Thymus (tissue), 11 donors: Measurements from ENCODE around the gene CYRIA. TPM values are rescaled to one million over a fixed set of nuclear protein-coding genes. Genes with fewer than 3 reads are reported as not detected.

ENCODE experiments used
- DNase-seq, 9 donors: peaks; one replicate each; pipeline ENCODE4 v3.0.0-alpha.2; 2013; ENCODE audit warnings: low spot score in 9 of 9, low read depth in 6 of 9, missing footprints in 1 of 9
- H3K27ac ChIP-seq, 2 donors: one replicate each; pipeline ENCODE4 v1.5.1; 2013; ENCODE audit warnings: control low read depth in 1 of 2, low read depth in 1 of 2, low read length in 1 of 2, mild to moderate bottlenecking in 1 of 2, moderate library complexity in 1 of 2
- H3K27me3 ChIP-seq, 2 donors: one replicate each; pipeline ENCODE4 v1.5.1; 2013; ENCODE audit warnings: low read length in 1 of 2; ENCODE audit not compliant: control insufficient read depth in 2 of 2, insufficient read depth in 1 of 2
- H3K36me3 ChIP-seq, 2 donors: one replicate each; pipeline ENCODE4 v1.5.1; 2013; ENCODE audit warnings: low read length in 1 of 2, mild to moderate bottlenecking in 1 of 2, moderate library complexity in 1 of 2; ENCODE audit not compliant: control insufficient read depth in 2 of 2, insufficient read depth in 2 of 2
- H3K4me1 ChIP-seq, 2 donors: one replicate each; pipeline ENCODE4 v1.5.1; 2013; ENCODE audit warnings: low read length in 2 of 2; ENCODE audit not compliant: control insufficient read depth in 2 of 2, insufficient read depth in 2 of 2
- H3K4me3 ChIP-seq, 2 donors: one replicate each; pipeline ENCODE4 v1.5.1; 2013; ENCODE audit warnings: low read length in 2 of 2, control low read depth in 1 of 2, mild to moderate bottlenecking in 1 of 2
- H3K9me3 ChIP-seq, 2 donors: one replicate each; pipeline ENCODE4 v1.5.1; 2013; ENCODE audit warnings: low read length in 1 of 2, mild to moderate bottlenecking in 1 of 2; ENCODE audit not compliant: control insufficient read depth in 2 of 2, insufficient read depth in 1 of 2
- WGBS: extraction: QIAGEN DNeasy Blood & Tissue Kit; methylation state at CpG from one replicate; pipeline ENCODE4 v1.1.7; 2013; 5-methylcytosine and 5-hydroxymethylcytosine counted together
- polyA plus RNA-seq: library from polyadenylated mRNA; stranded (reverse); fragments of 200-250 nt; gene quantifications from one replicate; pipeline ENCODE4 v1.2.3, GENCODE V29; 2013
- total RNA-seq: library from RNA; stranded (reverse); fragments of 120-200 nt; gene quantifications from one replicate; pipeline ENCODE4 v1.2.4, GENCODE V29; 2013
- donor health status: healthy.

CYRIA gene
- total and polyA plus RNA-seq, 2 donors, result 4.0 to 7.2 TPM

DNA sequence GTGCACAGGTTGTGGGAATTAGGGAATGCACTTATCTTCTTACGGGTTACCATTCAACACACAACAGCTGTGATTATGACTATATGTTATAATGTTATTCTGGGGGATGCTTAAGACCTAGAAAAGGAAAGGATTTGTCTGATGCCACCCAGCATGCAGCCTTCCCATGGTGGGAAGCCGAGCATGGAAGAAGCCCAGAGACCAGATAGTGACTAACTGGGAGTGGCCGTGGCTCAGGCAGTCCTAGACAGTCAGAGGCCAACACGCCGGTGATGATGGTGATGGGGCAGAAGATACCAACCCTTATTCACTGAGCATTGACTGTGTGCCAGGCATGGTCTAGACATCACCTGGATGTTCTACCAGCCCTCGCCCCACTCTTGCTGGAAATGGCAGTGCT is 35.9 kb downstream of the CYRIA start:
- no peak for DNase-seq
- Histone ChIP-seq H3K4me1 (peaks cover 20 to 72% of the 10 kb centered on the region in 2 donors), H3K27me3 (no peaks in the 10 kb centered on the region), H3K27ac (no peak overlapping the region), H3K9me3 (no peaks in the 10 kb centered on the region), H3K36me3 (no peaks in the 10 kb centered on the region), H3K4me3 (no peak overlapping the region)
- 98% methylated on average over 6 of the region's 6 CpGs for WGBS

DNA sequence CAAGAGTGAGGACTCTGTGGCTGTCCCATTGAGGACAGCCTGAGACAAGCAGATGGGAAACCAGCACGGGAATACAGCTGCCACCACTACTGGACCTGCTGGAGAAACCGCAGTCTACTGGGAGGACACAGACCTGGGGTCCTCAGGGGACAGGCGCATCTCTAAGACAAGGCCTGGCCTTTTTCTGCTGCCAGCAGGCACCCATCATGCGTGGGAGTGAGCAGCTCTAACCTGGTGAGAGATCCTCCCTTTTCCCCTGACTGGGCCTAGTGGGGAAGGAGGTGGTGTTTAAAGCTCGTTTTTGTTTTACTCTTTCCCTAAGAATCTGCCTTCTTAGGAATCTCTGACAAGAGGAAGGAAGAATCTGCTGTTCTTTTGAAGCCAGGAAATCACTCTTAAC is 36.6 kb downstream of the CYRIA start:
- no peaks in the 10 kb centered on the region for H3K9me3 ChIP-seq
- no peaks in the 10 kb centered on the region for H3K36me3 ChIP-seq
- H3K4me1 ChIP-seq, result peaks cover 20 to 76% of the 10 kb centered on the region in 2 donors
- 89% methylated on average over 5 of the region's 5 CpGs for WGBS
- no peaks in the 10 kb centered on the region for H3K27me3 ChIP-seq
- H3K4me3 ChIP-seq, result no peak overlapping the region
- H3K27ac ChIP-seq, result no peak overlapping the region
- DNase-seq, result no peak

GRCh38 chr2:16628314-16628713 is 37.3 kb downstream of the CYRIA start:
- DNase-seq, result peak in 6 of 9 donors; percentile 36 to 74 (median 65)
- peaks cover 22 to 82% of the 10 kb centered on the region in 2 donors for H3K4me1 ChIP-seq
- no peak overlapping the region for H3K4me3 ChIP-seq
- H3K27me3 ChIP-seq, result no peaks in the 10 kb centered on the region
- no peaks in the 10 kb centered on the region for H3K36me3 ChIP-seq
- no peaks in the 10 kb centered on the region for H3K9me3 ChIP-seq
- WGBS, result 23% methylated on average over 6 of the region's 6 CpGs
- H3K27ac ChIP-seq, result no peak overlapping the region

DNA sequence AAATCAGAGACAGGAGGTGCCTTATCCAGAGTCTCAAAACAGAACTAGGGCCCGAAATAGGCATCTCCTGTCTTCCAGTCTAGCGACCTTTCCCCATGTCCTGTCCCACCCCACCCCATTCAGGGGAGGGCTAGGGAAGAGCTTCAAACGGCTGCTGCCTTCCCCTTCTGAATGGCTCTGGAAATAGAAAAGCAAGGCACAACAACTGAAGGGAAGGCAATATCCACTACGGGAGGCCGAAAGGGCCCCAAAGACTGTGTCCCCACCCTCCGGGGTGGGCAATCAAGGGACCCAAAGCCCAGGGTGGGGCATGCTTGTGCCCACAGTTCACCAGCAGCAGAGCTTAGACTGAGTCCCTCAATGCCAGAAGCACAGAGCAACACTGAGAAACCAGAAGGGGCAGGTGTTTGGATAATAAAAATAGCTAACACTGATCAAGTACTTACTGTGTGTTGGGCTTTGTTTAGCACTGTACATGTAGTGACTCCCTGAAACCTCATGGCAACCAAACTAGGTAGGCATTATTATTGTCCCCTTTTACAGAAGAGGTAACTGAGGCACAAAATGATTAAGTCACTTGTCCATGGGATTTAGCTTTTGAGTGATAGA is 38.5 kb downstream of the CYRIA start:
- peaks cover 22 to 94% of the 10 kb centered on the region in 2 donors for H3K4me1 ChIP-seq
- no peak overlapping the region for H3K4me3 ChIP-seq
- no peaks in the 10 kb centered on the region for H3K9me3 ChIP-seq
- 89% methylated on average over 6 of the region's 6 CpGs for WGBS
- H3K27ac ChIP-seq, result peak overlapping the region in 1 of 2 donors; percentile 37
- DNase-seq, result no peak
- no peaks in the 10 kb centered on the region for H3K36me3 ChIP-seq
- H3K27me3 ChIP-seq, result no peaks in the 10 kb centered on the region

DNA sequence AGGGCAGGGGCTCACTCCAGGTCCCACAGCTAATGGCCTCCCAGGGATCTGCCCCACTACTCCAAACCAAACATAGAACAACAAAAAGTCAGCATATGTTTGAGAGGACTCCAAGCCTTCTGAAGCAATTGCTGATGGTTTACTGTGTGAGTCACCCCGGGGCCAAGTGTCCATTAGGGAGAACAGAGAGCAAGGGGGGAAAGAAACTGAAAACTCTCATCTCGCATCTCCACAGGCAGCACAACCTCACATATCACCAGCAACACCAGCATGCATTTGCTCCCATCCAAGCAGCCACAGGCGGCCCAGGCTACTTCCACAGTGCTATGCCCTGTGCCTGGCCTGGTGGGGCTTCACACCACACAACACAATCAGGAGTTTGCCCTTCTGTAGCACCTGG is 39.1 kb downstream of the CYRIA start:
- WGBS, result 92% methylated on average over 3 of the region's 3 CpGs
- Histone ChIP-seq H3K4me1 (peaks cover 22 to 93% of the 10 kb centered on the region in 2 donors), H3K36me3 (no peaks in the 10 kb centered on the region), H3K9me3 (no peaks in the 10 kb centered on the region), H3K27ac (no peak overlapping the region), H3K4me3 (no peak overlapping the region), H3K27me3 (no peaks in the 10 kb centered on the region)
- DNase-seq, result no peak

- no peak for DNase-seq
- Histone ChIP-seq H3K36me3 (no peaks in the 10 kb centered on the region), H3K4me1 (peaks cover 20 to 87% of the 10 kb centered on the region in 2 donors), H3K9me3 (no peaks in the 10 kb centered on the region), H3K27ac (peak overlapping the region in 1 of 2 donors; percentile 41), H3K4me3 (no peak overlapping the region), H3K27me3 (no peaks in the 10 kb centered on the region)
- WGBS, result 93% methylated on average over 2 of the region's 2 CpGs
Observed at GRCh38 chr2:16625759-16626158, 39.9 kb downstream of the CYRIA start.

DNA sequence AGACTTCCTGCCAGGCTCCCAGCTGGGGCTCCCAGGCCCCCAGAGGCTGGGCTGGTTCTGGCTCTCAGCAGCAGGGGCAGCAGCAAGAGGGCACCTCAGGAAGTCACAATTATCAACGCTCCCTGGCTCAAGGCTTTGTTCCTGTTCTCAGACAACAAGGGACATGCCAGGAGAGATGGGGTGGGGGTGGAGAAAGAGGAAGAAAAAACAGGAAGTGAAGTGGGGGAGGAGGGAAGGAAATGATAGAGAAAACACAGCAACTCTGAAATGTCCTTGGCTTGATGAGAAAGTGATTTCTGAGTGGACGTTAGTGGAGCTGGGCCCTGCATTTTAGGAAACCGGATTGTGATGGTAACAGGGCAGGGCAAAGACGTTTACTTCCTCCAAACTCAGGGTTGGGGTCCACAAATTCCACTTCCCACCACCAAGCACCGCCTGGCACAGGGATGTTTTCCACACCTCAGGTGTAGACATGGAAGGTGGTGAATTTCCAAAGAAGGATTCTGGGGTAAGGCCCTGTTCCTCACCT is 40.4 kb downstream of the CYRIA start:
- Histone ChIP-seq H3K9me3 (no peaks in the 10 kb centered on the region), H3K27ac (peak overlapping the region; percentile 36 to 41), H3K36me3 (no peaks in the 10 kb centered on the region), H3K4me3 (no peak overlapping the region), H3K27me3 (no peaks in the 10 kb centered on the region), H3K4me1 (peaks cover 17 to 82% of the 10 kb centered on the region in 2 donors)
- 47% methylated on average over 5 of the region's 5 CpGs for WGBS
- DNase-seq, result no peak

DNA sequence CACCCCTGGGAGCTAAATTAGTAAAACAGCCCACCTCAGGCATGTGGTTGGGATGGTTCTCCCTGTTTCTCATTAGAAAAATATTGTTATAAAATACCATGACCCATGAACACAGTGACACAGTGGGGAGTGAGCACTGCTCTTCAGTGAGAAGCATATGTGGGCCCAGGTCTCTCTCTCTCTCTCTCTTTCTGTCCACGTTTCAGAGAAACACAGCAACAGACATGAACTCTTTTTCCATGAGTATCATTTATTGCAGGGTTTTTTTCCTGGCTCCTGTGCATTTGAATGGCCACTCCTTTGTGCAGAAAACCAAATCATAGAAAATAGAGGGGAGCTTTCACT is 41.2 kb downstream of the CYRIA start:
- Histone ChIP-seq H3K4me1 (peaks cover 15 to 74% of the 10 kb centered on the region in 2 donors), H3K4me3 (no peak overlapping the region), H3K36me3 (no peaks in the 10 kb centered on the region), H3K9me3 (no peaks in the 10 kb centered on the region), H3K27ac (no peak overlapping the region), H3K27me3 (no peaks in the 10 kb centered on the region)
- no peak for DNase-seq
- 86% methylated on average over 1 of the region's 1 CpG for WGBS

DNA sequence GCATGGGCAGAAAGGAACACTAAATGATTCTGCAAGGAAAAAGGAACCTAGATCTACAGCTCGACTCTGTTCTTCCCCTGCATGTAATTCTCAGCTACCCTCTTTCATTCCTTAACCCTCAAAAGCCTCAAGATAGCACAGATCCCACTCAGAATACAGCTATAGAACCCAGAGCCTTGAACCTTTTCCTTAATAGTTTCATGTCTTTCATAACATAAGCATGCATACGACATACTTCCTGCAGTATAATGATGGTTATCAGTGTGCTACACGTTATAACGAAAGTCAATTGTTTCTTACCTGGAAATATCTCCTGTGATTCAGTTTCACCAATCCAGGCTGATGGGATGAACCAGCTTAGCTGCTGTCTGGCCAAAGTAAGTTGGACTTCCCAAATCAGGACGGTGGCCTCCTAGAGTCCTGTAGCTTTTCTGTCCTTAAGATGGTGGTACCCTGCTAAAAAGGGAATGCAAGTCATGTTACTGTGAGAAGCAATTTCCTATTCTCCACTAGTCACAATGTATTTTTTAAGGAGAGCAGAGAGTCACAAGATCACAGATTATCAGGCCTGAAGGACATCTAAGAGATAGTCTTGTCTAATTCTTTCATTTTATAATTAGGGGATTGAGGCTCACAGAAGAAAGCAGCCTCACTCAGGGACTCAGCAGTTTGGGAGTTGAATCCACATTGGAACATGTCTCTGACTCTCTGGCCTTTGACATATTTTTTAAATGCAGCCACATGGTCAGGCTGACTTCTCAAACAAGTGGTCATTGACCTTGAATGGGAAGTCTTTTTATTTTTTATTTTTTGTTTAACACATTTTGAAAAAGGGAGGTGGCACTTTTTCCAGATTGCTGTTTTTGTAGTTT is 41.8 kb downstream of the CYRIA start:
- Histone ChIP-seq H3K9me3 (no peaks in the 10 kb centered on the region), H3K36me3 (no peaks in the 10 kb centered on the region), H3K27ac (peak overlapping the region in 1 of 2 donors; percentile 22), H3K4me3 (no peak overlapping the region), H3K4me1 (peaks cover 15 to 68% of the 10 kb centered on the region in 2 donors), H3K27me3 (no peaks in the 10 kb centered on the region)
- no peak for DNase-seq
- WGBS, result 50% methylated on average over 5 of the region's 5 CpGs
